H1 (cell line): ENCODE results near the gene CALCOCO2. TPM values are rescaled to one million over a fixed set of nuclear protein-coding genes. Genes with fewer than 3 reads are reported as not detected.

Experiments used
- CTCF ChIA-PET: fragments of 300-600 bp; sonication (Branson Sonifier 250); formaldehyde crosslinking; loops from one replicate; lab custom pipeline; 2021; ENCODE audit not compliant: partially characterized antibody; lab: Charles Lee
- POLR2A ChIA-PET: fragments of 300-600 bp; sonication (Branson Sonifier 250); formaldehyde crosslinking; loops from one replicate; lab custom pipeline; 2021; ENCODE audit warnings: inconsistent platforms; ENCODE audit not compliant: partially characterized antibody; lab: Charles Lee
- DNase-seq, 2 experiments: peaks; one replicate each; pipeline versions ENCODE4 v3.0.0 to v3.0.0-alpha.2; 2010 to 2022; ENCODE audit warnings: low spot score in 2 of 2, low read depth in 1 of 2, mixed read lengths in 1 of 2
- FAIRE-seq: peaks from 2 replicates; lab custom pipeline; 2011; peaks lifted over from hg19 to GRCh38; lab: Jason Lieb, UNC
- H2AFZ ChIP-seq: 2 replicates; pipeline ENCODE4 v1.8.1; 2012; ENCODE audit warnings: low read length, inconsistent platforms
- H2AK5ac ChIP-seq: 2 replicates; pipeline ENCODE4 v1.6.1; 2013; ENCODE audit warnings: low read depth, low read length
- H2BK120ac ChIP-seq: replicated peaks from 2 replicates; pipeline ENCODE3; 2013; ENCODE audit warnings: low read depth, low read length, inconsistent platforms
- H2BK12ac ChIP-seq: 2 replicates; pipeline ENCODE4 v1.6.1; 2013; ENCODE audit warnings: low read depth, low read length
- H2BK15ac ChIP-seq: 2 replicates; pipeline ENCODE4 v1.6.1; 2013; ENCODE audit warnings: low read length
- H2BK20ac ChIP-seq: 2 replicates; pipeline ENCODE4 v1.6.1; 2013; ENCODE audit warnings: low read length
- H2BK5ac ChIP-seq: 2 replicates; pipeline ENCODE4 v1.6.1; 2013; ENCODE audit warnings: low read depth, low read length
- H3K14ac ChIP-seq: 2 replicates; pipeline ENCODE4 v1.6.1; 2013; ENCODE audit warnings: inconsistent platforms; ENCODE audit not compliant: insufficient read length
- H3K18ac ChIP-seq: 2 replicates; pipeline ENCODE4 v1.6.1; 2013; ENCODE audit warnings: low read length; ENCODE audit errors: extremely low read depth
- H3K23ac ChIP-seq: 2 replicates; pipeline ENCODE4 v1.6.1; 2013; ENCODE audit warnings: inconsistent platforms; ENCODE audit not compliant: insufficient read length
- H3K23me2 ChIP-seq: 2 replicates; pipeline ENCODE4 v1.6.1; 2013; ENCODE audit warnings: low read depth, low read length
- H3K27ac ChIP-seq: 2 replicates; pipeline ENCODE4 v1.6.1; 2011; ENCODE audit warnings: low read depth, low read length, inconsistent platforms
- H3K27me3 ChIP-seq, 4 experiments: replicated peaks in 1 of 4; 1 replicate in 1 of 4; 2 replicates in 3 of 4; pipeline versions ENCODE4 v1.6.1 to v1.8.1; 2011 to 2013; ENCODE audit warnings: low read length in 3 of 4, mild to moderate bottlenecking in 3 of 4, inconsistent platforms in 2 of 4, mixed read lengths in 2 of 4, moderate library complexity in 1 of 4; ENCODE audit not compliant: control insufficient read depth in 3 of 4, insufficient read depth in 3 of 4; ENCODE audit errors: extremely low read depth in 1 of 4
- H3K36me3 ChIP-seq, 4 experiments: 2 replicates each; pipeline versions ENCODE4 v1.6.1 to v1.8.1; 2011 to 2013; ENCODE audit warnings: mild to moderate bottlenecking in 4 of 4, low read length in 3 of 4, moderate library complexity in 2 of 4, control low read depth in 1 of 4, inconsistent platforms in 1 of 4; ENCODE audit not compliant: insufficient read depth in 4 of 4, control insufficient read depth in 2 of 4
- H3K4ac ChIP-seq: replicated peaks from 2 replicates; pipeline ENCODE3; 2013; ENCODE audit warnings: low read length, low read depth, mixed read lengths, inconsistent platforms; ENCODE audit not compliant: insufficient read length
- H3K4me1 ChIP-seq, 4 experiments: replicated peaks in 1 of 4; 1 replicate in 1 of 4; 2 replicates in 3 of 4; pipeline versions ENCODE4 v1.6.1 to v1.8.1; 2011 to 2013; ENCODE audit warnings: low read length in 3 of 4, inconsistent platforms in 2 of 4, mixed read lengths in 1 of 4; ENCODE audit not compliant: insufficient read depth in 4 of 4, control insufficient read depth in 3 of 4
- H3K4me2 ChIP-seq, 2 experiments: 2 replicates each; pipeline versions ENCODE4 v1.6.1 to v1.8.1; 2011 to 2013; ENCODE audit warnings: low read depth in 2 of 2, low read length in 2 of 2, control low read depth in 1 of 2, inconsistent platforms in 1 of 2, mild to moderate bottlenecking in 1 of 2; ENCODE audit not compliant: insufficient read depth in 1 of 2
- H3K4me3 ChIP-seq, 4 experiments: fragments of 200-600, 300-600 bp in 1 of 4; sonication (generic), shearing (Covaris generic), sonication (Bioruptor Twin) in 1 of 4; 2 replicates each; pipeline versions ENCODE4 v1.5.1 to v1.8.1; 2011 to 2016; ENCODE audit warnings: low read length in 4 of 4, low read depth in 3 of 4, control low read depth in 2 of 4, inconsistent platforms in 2 of 4, mild to moderate bottlenecking in 2 of 4, mixed read lengths in 1 of 4, moderate library complexity in 1 of 4; ENCODE audit not compliant: insufficient read depth in 2 of 4; ENCODE audit errors: extremely low read depth in 1 of 4
- H3K56ac ChIP-seq: replicated peaks from 2 replicates; pipeline ENCODE3; 2013; ENCODE audit warnings: low read depth, mild to moderate bottlenecking, mixed read lengths, low read length, inconsistent platforms; ENCODE audit not compliant: insufficient read length
- H3K79me1 ChIP-seq: 2 replicates; pipeline ENCODE4 v1.6.1; 2013; ENCODE audit warnings: low read depth, low read length, control low read depth
- H3K79me2 ChIP-seq, 2 experiments: 2 replicates each; pipeline versions ENCODE4 v1.6.1 to v1.8.1; 2012 to 2013; ENCODE audit warnings: low read length in 2 of 2, mild to moderate bottlenecking in 2 of 2, inconsistent platforms in 1 of 2; ENCODE audit not compliant: insufficient read depth in 2 of 2, control insufficient read depth in 1 of 2
- H3K9ac ChIP-seq, 4 experiments: replicated peaks in 1 of 4; 1 replicate in 1 of 4; 2 replicates in 3 of 4; pipeline versions ENCODE4 v1.6.1 to v1.8.1; 2011 to 2013; ENCODE audit warnings: low read depth in 3 of 4, low read length in 3 of 4, control low read depth in 2 of 4, mild to moderate bottlenecking in 2 of 4, moderate library complexity in 2 of 4, inconsistent platforms in 1 of 4; ENCODE audit errors: extremely low read depth in 1 of 4
- H3K9me3 ChIP-seq, 2 experiments: 2 replicates each; pipeline versions ENCODE4 v1.6.1 to v1.8.1; 2012 to 2013; ENCODE audit warnings: mild to moderate bottlenecking in 2 of 2, moderate library complexity in 2 of 2, control low read depth in 1 of 2, inconsistent platforms in 1 of 2, low read depth in 1 of 2, low read length in 1 of 2, mixed read lengths in 1 of 2; ENCODE audit not compliant: insufficient read depth in 2 of 2
- H4K20me1 ChIP-seq, 2 experiments: replicated peaks in 1 of 2; 2 replicates each; pipeline versions ENCODE3 to v1.8.1; 2011 to 2013; ENCODE audit warnings: inconsistent platforms in 2 of 2, low read length in 2 of 2, mild to moderate bottlenecking in 1 of 2; ENCODE audit not compliant: insufficient read depth in 2 of 2, control insufficient read depth in 1 of 2
- H4K5ac ChIP-seq: 2 replicates; pipeline ENCODE4 v1.6.1; 2013; ENCODE audit warnings: low read length, low read depth, mixed read lengths, inconsistent platforms; ENCODE audit not compliant: insufficient read length
- H4K8ac ChIP-seq: 2 replicates; pipeline ENCODE4 v1.8.0; 2013; ENCODE audit warnings: mild to moderate bottlenecking, moderate library complexity, low read length, inconsistent platforms; ENCODE audit not compliant: insufficient read depth; ENCODE audit errors: extremely low read depth
- H4K91ac ChIP-seq: replicated peaks from 2 replicates; pipeline ENCODE3; 2013; ENCODE audit warnings: low read length, mixed read lengths, inconsistent platforms; ENCODE audit not compliant: insufficient read length
- RBBP5 ChIP-seq: IDR thresholded peaks from 2 replicates; pipeline ENCODE4 v1.7.1; 2012; ENCODE audit warnings: low read depth, mild to moderate bottlenecking, inconsistent platforms, low read length, moderate library complexity, borderline replicate concordance
- TCF12 ChIP-seq: IDR thresholded peaks from 2 replicates; pipeline ENCODE4 v1.6.1; 2011; ENCODE audit warnings: low read depth, mild to moderate bottlenecking, low read length
- YY1 ChIP-seq: IDR thresholded peaks from 2 replicates; pipeline ENCODE4 v1.6.1; 2011; ENCODE audit warnings: low read depth, mild to moderate bottlenecking, low read length
- WGBS, 2 experiments: shearing (Covaris generic) in 1 of 2; methylation state at CpG; one replicate each; pipeline versions ENCODE4 v1.1.6 to v1.1.7; 2013 to 2015; ENCODE audit warnings: low lambda C conversion rate in 2 of 2, mixed read lengths in 2 of 2, inconsistent platforms in 1 of 2, low coverage in 1 of 2, missing lambda C conversion rate in 1 of 2; ENCODE audit not compliant: insufficient replicate concordance in 2 of 2, insufficient coverage in 1 of 2, insufficient read length in 1 of 2; ENCODE audit errors: extremely low coverage in 1 of 2, missing lambda C conversion rate in 1 of 2; 5-methylcytosine and 5-hydroxymethylcytosine counted together
- polyA plus RNA-seq, 7 experiments: library from polyadenylated mRNA; depleted of rRNA in 3 of 7; stranded (reverse) in 5 of 7; unstranded in 2 of 7; fragments of >200 nt in 5 of 7; fragments of 200-250 nt in 2 of 7; gene quantifications; 1 replicate in 5 of 7; 2 replicates in 1 of 7; 4 replicates in 1 of 7; pipeline versions ENCODE4 v1.2.1 to v1.2.3, GENCODE V29; 2011 to 2013; ENCODE audit warnings: missing spikeins in 2 of 7, mixed read lengths in 2 of 7
- total RNA-seq: library from RNA; stranded (reverse); fragmentation: NEBNext Ultra II Directional; extraction: Animal tissue kit (Norgen Biotek cat#: 25700); gene quantifications from 2 replicates; pipeline ENCODE4 v1.2.1, GENCODE V29; 2021

CALCOCO2 gene
- total and polyA plus RNA-seq, 2 of the 8 experiments (the other 6 are each of a cell fraction or from before 2014, with no cell fraction given): 12.1 to 31.8 TPM

DNA sequence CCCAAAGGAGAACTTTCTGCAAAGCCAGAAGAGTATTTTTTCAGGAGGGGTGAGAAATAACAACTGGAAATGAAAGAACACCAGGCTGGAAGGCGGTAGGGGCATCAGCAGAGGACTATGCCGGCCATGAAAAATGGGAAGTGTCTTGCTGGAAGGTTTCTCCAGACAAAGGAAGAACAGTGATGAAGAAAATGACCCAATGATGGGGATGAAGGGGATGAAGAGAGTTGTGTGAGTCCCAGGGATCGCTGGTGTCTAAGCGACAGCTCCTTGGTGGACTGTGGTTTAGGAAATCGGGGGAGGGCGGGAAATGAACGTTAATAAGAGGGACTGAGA is 14.4 kb upstream of the CALCOCO2 start:
- CTCF ChIA-PET: interaction anchor here (0.7 to 88.5 kb wide), 8 partner anchors 8 to 261 kb away, joined by 3 to 2590 read pairs (median 8); partner anchors contain the start of genes ATP5MC1, PRAC1 and PRAC2

More for the DNA sequence above, 14.4 kb upstream of the CALCOCO2 start:
- Histone ChIP-seq H3K23me2 (peaks cover 3% of the 10 kb centered on the region; the same call in 1 of the 2 replicates), H3K79me2 (no peaks in the 10 kb centered on the region), H3K23ac (no peak overlapping the region), H4K8ac (no peak overlapping the region), H4K91ac (peak overlapping the region; percentile 0), H3K4me3 (peak overlapping the region; percentile 73 to 90 (median 83)), H3K4ac (no peak overlapping the region), H2BK5ac (peak overlapping the region; percentile 78; the same call in 1 of the 2 replicates), H3K56ac (no peak overlapping the region), H3K4me2 (peak overlapping the region; percentile 58 to 68), H3K79me1 (no peaks in the 10 kb centered on the region), H3K27ac (peak overlapping the region; percentile 33; the same call in 1 of the 2 replicates), H3K18ac (peak overlapping the region; percentile 89), H4K5ac (peak overlapping the region; percentile 53), H3K4me1 (peaks cover 15 to 18% (median 17%) of the 10 kb centered on the region in 4 experiments), H2AK5ac (no peak overlapping the region), H3K9me3 (no peaks in the 10 kb centered on the region), H2BK120ac (no peak overlapping the region), H3K14ac (no peak overlapping the region), H2BK20ac (no peak overlapping the region), H2AFZ (no peak overlapping the region), H2BK12ac (no peak overlapping the region), H3K9ac (peak overlapping the region in 3 of 4 experiments; percentile 59 to 71 (median 60); a peak in 6 of 7 replicates), H3K36me3 (no peaks in the 10 kb centered on the region), H2BK15ac (0 out of 2 replicates have a peak overlapping the region, but pooled peaks have one; percentile 49), H4K20me1 (no peaks in the 10 kb centered on the region), H3K27me3 (no peaks in the 10 kb centered on the region)
- 5% methylated on average over 7 of the region's 7 CpGs; no CpG with 5 or more reads in 1 of the 2 experiments for WGBS, 2 experiments
- POLR2A ChIA-PET: interaction anchor here (0.7 to 1.4 kb wide), 7 partner anchors 13 to 180 kb away, joined by 3 to 5 read pairs (median 3); no protein-coding TSS in a partner anchor
- TF ChIP-seq TCF12: no peak
- peak; percentile 61; the same call in 1 of the 2 replicates for TF ChIP-seq YY1
- peak; percentile 9; the same call in 1 of the 2 replicates for TF ChIP-seq RBBP5
- DNase-seq (no peak), FAIRE-seq (no peak)
